HG03432 (cell line): ENCODE measurements around the gene DOC2A.

ENCODE experiments used
- ATAC-seq: cut with Tn5 transposase; IDR thresholded peaks from one replicate; pipeline ENCODE4 v1.9.1; 2021; ENCODE audit warnings: mild to moderate bottlenecking, moderate library complexity; ENCODE audit not compliant: unreplicated experiment

DOC2A gene

GRCh38 chr16:29990034-29990433 lies 20.8 kb downstream of the DOC2A start:
- ATAC-seq, result no peak

GRCh38 chr16:29989111-29989858 lies 21.5 kb downstream of the DOC2A start:
- ATAC-seq, result no peak

GRCh38 chr16:29988346-29989075 lies 22.3 kb downstream of the DOC2A start:
- ATAC-seq, result no peak

- no peak for ATAC-seq
Measured at GRCh38 chr16:29987371-29988085, 23.3 kb downstream of the DOC2A start.

GRCh38 chr16:29986931-29987330 lies 23.9 kb downstream of the DOC2A start:
- no peak for ATAC-seq

- no peak for ATAC-seq
Measured at GRCh38 chr16:29986231-29986630, 24.6 kb downstream of the DOC2A start.

GRCh38 chr16:29985271-29985811 lies 25.5 kb downstream of the DOC2A start:
- ATAC-seq, result no peak

GRCh38 chr16:29984764-29985147 lies 26.1 kb downstream of the DOC2A start:
- no peak for ATAC-seq

- no peak for ATAC-seq
Measured at GRCh38 chr16:29984137-29984763, 26.6 kb downstream of the DOC2A start.

- ATAC-seq, result no peak
Measured at GRCh38 chr16:29983420-29984136, 27.2 kb downstream of the DOC2A start.

- no peak for ATAC-seq
Measured at GRCh38 chr16:29982560-29983419, 28.0 kb downstream of the DOC2A start.

GRCh38 chr16:29978564-29979270 lies 32.1 kb downstream of the DOC2A start:
- no peak for ATAC-seq

GRCh38 chr16:29978081-29978480 lies 32.7 kb downstream of the DOC2A start:
- no peak for ATAC-seq

- no peak for ATAC-seq
Measured at GRCh38 chr16:29977063-29977825, 33.6 kb downstream of the DOC2A start.

- ATAC-seq, result no peak
Measured at GRCh38 chr16:29975811-29976511, 34.9 kb downstream of the DOC2A start.

GRCh38 chr16:29975134-29975538 lies 35.7 kb downstream of the DOC2A start:
- no peak for ATAC-seq
